SU-DHL-6 (cell line): ENCODE data around the gene SEMA4D.

Experiments
- EZH2phosphoT487 ChIP-seq: fragments of 200-600 bp; sonication (generic), shearing (Covaris generic); conservative IDR thresholded peaks from 2 replicates; pipeline ENCODE4 v1.6.1; 2018; ENCODE audit warnings: mild to moderate bottlenecking, antibody characterized with exemption, low read length, moderate library complexity, mixed read lengths
- TF ChIP-seq, protein P1 (sequence below): fragments of 200-600 bp; sonication (generic); IDR thresholded peaks from one replicate; pipeline ENCODE4 v1.5.1; 2017; ENCODE audit warnings: antibody characterized with exemption, mild to moderate bottlenecking, low read length, moderate library complexity; ENCODE audit not compliant: insufficient read depth, poor library complexity, severe bottlenecking

DNA sequence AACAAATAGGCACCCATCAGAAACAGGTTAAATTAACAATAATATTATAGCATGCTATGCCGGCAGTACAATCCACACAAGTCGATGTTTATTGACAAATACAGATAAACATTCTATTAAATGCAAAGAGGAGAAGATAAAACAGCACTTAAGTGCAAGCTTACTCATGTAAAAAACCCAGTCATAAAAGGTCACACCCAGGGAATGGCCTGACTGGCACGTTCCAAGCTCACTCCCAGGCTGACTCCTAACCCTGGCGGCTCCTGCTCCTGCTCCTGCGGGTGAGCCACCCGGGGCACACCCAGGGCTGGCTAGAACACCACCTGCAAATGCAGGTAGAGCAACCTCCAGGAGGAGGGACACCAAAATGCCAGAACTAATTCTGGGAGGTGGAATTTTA lies 66.9 kb downstream of the SEMA4D start:
- TF ChIP-seq, protein P1, sequence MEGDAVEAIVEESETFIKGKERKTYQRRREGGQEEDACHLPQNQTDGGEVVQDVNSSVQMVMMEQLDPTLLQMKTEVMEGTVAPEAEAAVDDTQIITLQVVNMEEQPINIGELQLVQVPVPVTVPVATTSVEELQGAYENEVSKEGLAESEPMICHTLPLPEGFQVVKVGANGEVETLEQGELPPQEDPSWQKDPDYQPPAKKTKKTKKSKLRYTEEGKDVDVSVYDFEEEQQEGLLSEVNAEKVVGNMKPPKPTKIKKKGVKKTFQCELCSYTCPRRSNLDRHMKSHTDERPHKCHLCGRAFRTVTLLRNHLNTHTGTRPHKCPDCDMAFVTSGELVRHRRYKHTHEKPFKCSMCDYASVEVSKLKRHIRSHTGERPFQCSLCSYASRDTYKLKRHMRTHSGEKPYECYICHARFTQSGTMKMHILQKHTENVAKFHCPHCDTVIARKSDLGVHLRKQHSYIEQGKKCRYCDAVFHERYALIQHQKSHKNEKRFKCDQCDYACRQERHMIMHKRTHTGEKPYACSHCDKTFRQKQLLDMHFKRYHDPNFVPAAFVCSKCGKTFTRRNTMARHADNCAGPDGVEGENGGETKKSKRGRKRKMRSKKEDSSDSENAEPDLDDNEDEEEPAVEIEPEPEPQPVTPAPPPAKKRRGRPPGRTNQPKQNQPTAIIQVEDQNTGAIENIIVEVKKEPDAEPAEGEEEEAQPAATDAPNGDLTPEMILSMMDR, result no peak
- no peak for TF ChIP-seq EZH2phosphoT487
